MM.1S (cell line): ENCODE measurements around the gene ST7.

Source experiments
- DNase-seq: peaks from one replicate; pipeline ENCODE4 v3.0.0-alpha.2; 2015
- H2AFZ ChIP-seq: fragments of 300-600 bp; sonication (generic); 2 replicates; pipeline ENCODE4 v1.6.0; 2016; ENCODE audit warnings: antibody characterized with exemption, low read length
- H3F3A ChIP-seq: fragments of 300-600 bp; sonication (generic); 2 replicates; pipeline ENCODE4 v1.6.1; 2016; ENCODE audit warnings: mild to moderate bottlenecking, antibody characterized with exemption, low read length, moderate library complexity, mixed read lengths; ENCODE audit not compliant: insufficient read depth
- H3K27ac ChIP-seq: fragments of 300-600 bp; sonication (generic); 2 replicates; pipeline ENCODE4 v1.5.1; 2016; ENCODE audit warnings: mild to moderate bottlenecking, low read length
- H3K27me3 ChIP-seq: fragments of 300-600 bp; sonication (generic); replicated peaks from 2 replicates; pipeline ENCODE4 v1.6.0; 2016; ENCODE audit warnings: low read length; ENCODE audit not compliant: insufficient read depth
- H3K36me3 ChIP-seq: fragments of 300-600 bp; sonication (generic); replicated peaks from 2 replicates; pipeline ENCODE4 v1.6.1; 2016; ENCODE audit warnings: mild to moderate bottlenecking, low read length, mixed read lengths; ENCODE audit not compliant: insufficient read depth
- H3K4me1 ChIP-seq: fragments of 300-600 bp; sonication (generic); 2 replicates; pipeline ENCODE4 v1.6.1; 2016; ENCODE audit warnings: low read length, mixed read lengths
- H3K4me2 ChIP-seq: fragments of 300-600 bp; sonication (generic); 2 replicates; pipeline ENCODE4 v1.6.0; 2016; ENCODE audit warnings: low read depth, low read length
- H3K4me3 ChIP-seq: fragments of 300-600 bp; sonication (generic); 2 replicates; pipeline ENCODE4 v1.5.1; 2016; ENCODE audit warnings: low read length, mixed read lengths
- H3K79me2 ChIP-seq: fragments of 300-600 bp; sonication (generic); 2 replicates; pipeline ENCODE4 v1.6.1; 2016; ENCODE audit warnings: mixed run types, low read length, mixed read lengths
- H3K9ac ChIP-seq: fragments of 300-600 bp; sonication (generic); 2 replicates; pipeline ENCODE4 v1.6.1; 2016; ENCODE audit warnings: low read length, mixed read lengths
- H3K9me2 ChIP-seq: fragments of 300-600 bp; sonication (generic); replicated peaks from 2 replicates; pipeline ENCODE4 v1.6.1; 2016; ENCODE audit warnings: mild to moderate bottlenecking, low read length, mixed read lengths; ENCODE audit not compliant: insufficient read depth
- H3K9me3 ChIP-seq: fragments of 300-600 bp; sonication (generic); replicated peaks from 2 replicates; pipeline ENCODE4 v1.6.1; 2016; ENCODE audit warnings: mild to moderate bottlenecking, low read length, mixed read lengths; ENCODE audit not compliant: insufficient read depth
- H4K20me1 ChIP-seq: fragments of 300-600 bp; sonication (generic); 2 replicates; pipeline ENCODE4 v1.6.1; 2016; ENCODE audit warnings: mild to moderate bottlenecking, low read length, moderate library complexity, mixed read lengths; ENCODE audit not compliant: insufficient read depth
- EZH2 ChIP-seq: fragments of 300-600 bp; sonication (generic); optimal IDR thresholded peaks from 2 replicates; pipeline ENCODE3; 2017; ENCODE audit warnings: low read depth, mild to moderate bottlenecking, antibody characterized with exemption, low read length, mixed read lengths
- EZH2phosphoT487 ChIP-seq: fragments of 300-600 bp; sonication (generic); IDR thresholded peaks from 2 replicates; pipeline ENCODE4 v1.6.1; 2018; ENCODE audit warnings: antibody characterized with exemption, low read length
- TF ChIP-seq, protein P1 (sequence below): fragments of 300-600 bp; sonication (generic); IDR thresholded peaks from 2 replicates; pipeline ENCODE4 v1.5.1; 2016; ENCODE audit warnings: antibody characterized with exemption, low read length, mixed read lengths

ST7 gene

DNA sequence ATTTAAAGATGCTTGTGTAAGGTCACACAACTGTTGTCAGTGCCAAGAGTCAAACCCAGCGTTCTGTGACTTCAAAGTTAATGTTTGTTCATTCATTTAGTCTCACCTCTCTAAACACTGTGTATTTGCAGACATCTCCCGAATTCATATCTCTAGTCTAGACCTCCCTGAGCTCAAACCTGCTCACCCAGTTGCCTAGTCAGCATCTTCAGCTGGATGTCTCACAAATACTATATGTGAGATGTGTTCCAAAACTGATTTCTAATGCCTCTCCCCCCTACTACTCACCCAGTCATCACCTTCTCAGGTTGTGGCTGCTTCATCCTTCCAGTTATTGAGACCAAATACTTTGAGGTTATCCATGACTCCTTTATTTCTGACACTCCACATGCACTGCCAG, 91.4 kb downstream of the ST7 start:
- Histone ChIP-seq H3K27me3 (no peaks in the 10 kb centered on the region), H3K36me3 (no peaks in the 10 kb centered on the region), H3K9ac (no peak overlapping the region), H3K79me2 (peaks cover 17% of the 10 kb centered on the region; the same call in 1 of the 2 replicates), H3K27ac (no peak overlapping the region), H3K4me1 (no peaks in the 10 kb centered on the region), H3K9me3 (no peaks in the 10 kb centered on the region), H4K20me1 (no peaks in the 10 kb centered on the region; the same call in 1 of the 2 replicates), H3K9me2 (no peaks in the 10 kb centered on the region), H3K4me2 (no peak overlapping the region), H2AFZ (no peak overlapping the region), H3K4me3 (no peak overlapping the region), H3F3A (no peaks in the 10 kb centered on the region)
- DNase-seq, result no peak
- TF ChIP-seq, protein P1, sequence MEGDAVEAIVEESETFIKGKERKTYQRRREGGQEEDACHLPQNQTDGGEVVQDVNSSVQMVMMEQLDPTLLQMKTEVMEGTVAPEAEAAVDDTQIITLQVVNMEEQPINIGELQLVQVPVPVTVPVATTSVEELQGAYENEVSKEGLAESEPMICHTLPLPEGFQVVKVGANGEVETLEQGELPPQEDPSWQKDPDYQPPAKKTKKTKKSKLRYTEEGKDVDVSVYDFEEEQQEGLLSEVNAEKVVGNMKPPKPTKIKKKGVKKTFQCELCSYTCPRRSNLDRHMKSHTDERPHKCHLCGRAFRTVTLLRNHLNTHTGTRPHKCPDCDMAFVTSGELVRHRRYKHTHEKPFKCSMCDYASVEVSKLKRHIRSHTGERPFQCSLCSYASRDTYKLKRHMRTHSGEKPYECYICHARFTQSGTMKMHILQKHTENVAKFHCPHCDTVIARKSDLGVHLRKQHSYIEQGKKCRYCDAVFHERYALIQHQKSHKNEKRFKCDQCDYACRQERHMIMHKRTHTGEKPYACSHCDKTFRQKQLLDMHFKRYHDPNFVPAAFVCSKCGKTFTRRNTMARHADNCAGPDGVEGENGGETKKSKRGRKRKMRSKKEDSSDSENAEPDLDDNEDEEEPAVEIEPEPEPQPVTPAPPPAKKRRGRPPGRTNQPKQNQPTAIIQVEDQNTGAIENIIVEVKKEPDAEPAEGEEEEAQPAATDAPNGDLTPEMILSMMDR, result no peak
- no peak for TF ChIP-seq EZH2
- TF ChIP-seq EZH2phosphoT487, result no peak

DNA sequence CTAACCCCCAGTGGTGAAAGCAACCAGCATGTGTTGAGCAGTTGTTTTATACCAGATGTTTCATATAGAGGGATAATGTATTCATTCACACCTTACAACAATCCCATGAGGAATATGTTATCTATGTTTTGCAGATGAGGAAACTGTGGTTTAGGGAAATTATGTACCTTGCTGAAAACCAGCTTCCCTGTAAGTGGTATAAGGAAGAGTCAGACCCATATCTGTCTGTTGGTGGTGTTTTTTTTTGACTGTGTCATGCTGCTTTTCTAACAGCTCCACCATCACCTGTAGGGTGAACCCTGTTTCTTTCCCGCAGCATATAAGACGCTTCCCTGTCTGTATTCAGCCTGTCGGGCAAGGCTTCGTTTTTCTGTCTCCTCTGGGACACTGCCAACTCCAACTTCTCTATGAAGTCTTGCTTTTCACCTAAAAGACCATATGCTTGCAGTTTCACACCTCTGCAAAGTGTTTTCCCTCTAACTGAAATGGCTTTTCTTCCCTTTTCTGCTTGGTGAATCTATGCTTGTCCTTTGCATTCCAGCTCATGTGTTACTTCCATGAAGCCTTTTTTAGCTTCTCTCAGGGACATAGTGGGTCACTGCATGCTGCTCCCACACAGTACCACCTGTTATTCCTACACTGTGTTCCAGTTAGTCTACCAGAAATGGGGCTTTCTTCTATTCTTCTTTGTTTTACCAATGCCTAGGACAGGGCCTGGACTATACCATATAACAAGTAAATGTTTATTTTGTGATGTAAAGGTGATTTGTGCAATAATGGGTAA, 92.8 kb downstream of the ST7 start:
- no peak overlapping the region for H2AFZ ChIP-seq
- no peaks in the 10 kb centered on the region for H3K4me1 ChIP-seq
- no peaks in the 10 kb centered on the region for H3K9me2 ChIP-seq
- H3K9me3 ChIP-seq, result no peaks in the 10 kb centered on the region
- no peaks in the 10 kb centered on the region for H3K36me3 ChIP-seq
- H3F3A ChIP-seq, result no peaks in the 10 kb centered on the region
- DNase-seq, result no peak
- H3K4me2 ChIP-seq, result no peak overlapping the region
- no peaks in the 10 kb centered on the region for H3K27me3 ChIP-seq
- no peak overlapping the region for H3K27ac ChIP-seq
- H3K9ac ChIP-seq, result no peak overlapping the region
- no peaks in the 10 kb centered on the region; the same call in 1 of the 2 replicates for H4K20me1 ChIP-seq
- peaks cover 14% of the 10 kb centered on the region; the same call in 1 of the 2 replicates for H3K79me2 ChIP-seq
- no peak overlapping the region for H3K4me3 ChIP-seq
- no peak for TF ChIP-seq EZH2
- no peak for TF ChIP-seq EZH2phosphoT487
- TF ChIP-seq, protein P1, result no peak

DNA sequence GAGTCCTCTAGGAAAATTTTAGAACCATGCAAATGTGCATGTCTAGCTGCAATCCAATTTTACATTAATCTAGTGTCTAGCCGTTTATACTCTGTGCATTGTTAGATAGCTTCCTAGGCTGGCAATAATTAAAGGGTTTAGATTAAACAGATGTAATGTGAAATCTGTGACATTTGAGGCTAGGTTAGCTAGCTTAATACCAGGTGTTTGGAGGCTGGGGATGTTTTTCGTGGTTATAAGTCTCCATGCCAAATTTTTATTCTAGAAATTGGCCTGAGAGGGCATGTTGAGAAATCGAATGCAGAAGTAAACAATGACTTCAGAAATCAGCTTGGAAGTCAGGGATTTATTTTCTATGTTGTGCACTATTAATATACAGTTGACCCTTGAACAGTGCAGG, 94.2 kb downstream of the ST7 start:
- Histone ChIP-seq H3K27ac (no peak overlapping the region), H4K20me1 (no peaks in the 10 kb centered on the region; the same call in 1 of the 2 replicates), H3K27me3 (no peaks in the 10 kb centered on the region), H3K4me3 (no peak overlapping the region), H3K9me3 (no peaks in the 10 kb centered on the region), H3F3A (no peaks in the 10 kb centered on the region), H2AFZ (no peak overlapping the region), H3K4me1 (no peaks in the 10 kb centered on the region), H3K4me2 (no peak overlapping the region), H3K9ac (no peak overlapping the region), H3K79me2 (peaks cover 14% of the 10 kb centered on the region; the same call in 1 of the 2 replicates), H3K36me3 (no peaks in the 10 kb centered on the region), H3K9me2 (no peaks in the 10 kb centered on the region)
- no peak for TF ChIP-seq EZH2
- TF ChIP-seq, protein P1, result no peak
- TF ChIP-seq EZH2phosphoT487, result no peak
- no peak for DNase-seq
